T-cell (primary cell): ENCODE data around the gene TCP11L2. TPM values are rescaled to one million over a fixed set of nuclear protein-coding genes. Genes with fewer than 3 reads are reported as not detected.

Experiments used
- total RNA-seq, 35 experiments: library from RNA in 6 of 35; stranded (reverse) in 6 of 35; fragments of 120-200 nt in 1 of 35; gene quantifications; one replicate each; pipeline versions ENCODE4 v1.2.1 to v1.2.4 and lab custom pipeline; 2013 to 2026

Gene TCP11L2
- total RNA-seq, 5 donors from 2014 or later (not counting 1 experiment from before 2014, with no cell fraction given) = 139 to 213 (median 157) TPM

Other genes starting within 250 kb of the TCP11L2 start
- gene NUAK1, start 163.8 kb upstream of the TCP11L2 start, total RNA-seq = under 1 TPM; 0.25 to 0.50 (median 0.30) TPM
- 10 to 100 TPM in 4 of 5 donors, 1 to 10 TPM in 1; 9.0 to 13.8 (median 11.7) TPM for gene CKAP4, start 54.7 kb upstream of the TCP11L2 start, total RNA-seq
- 1 to 10 TPM; 6.3 to 8.4 (median 7.0) TPM for gene POLR3B, start 55.0 kb downstream of the TCP11L2 start, total RNA-seq